SW 1271 (cell line): ENCODE results near the gene DHRS7C.
A peak's percentile ranks its signal among the peaks of the same experiment; 100 is the strongest.

ENCODE experiments used
- DNase-seq, 2 experiments: peaks; one replicate each; lab custom pipeline; 2025; lab: John Stamatoyannopoulos, UW

The DHRS7C gene, protein sequence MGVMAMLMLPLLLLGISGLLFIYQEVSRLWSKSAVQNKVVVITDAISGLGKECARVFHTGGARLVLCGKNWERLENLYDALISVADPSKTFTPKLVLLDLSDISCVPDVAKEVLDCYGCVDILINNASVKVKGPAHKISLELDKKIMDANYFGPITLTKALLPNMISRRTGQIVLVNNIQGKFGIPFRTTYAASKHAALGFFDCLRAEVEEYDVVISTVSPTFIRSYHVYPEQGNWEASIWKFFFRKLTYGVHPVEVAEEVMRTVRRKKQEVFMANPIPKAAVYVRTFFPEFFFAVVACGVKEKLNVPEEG

DNA sequence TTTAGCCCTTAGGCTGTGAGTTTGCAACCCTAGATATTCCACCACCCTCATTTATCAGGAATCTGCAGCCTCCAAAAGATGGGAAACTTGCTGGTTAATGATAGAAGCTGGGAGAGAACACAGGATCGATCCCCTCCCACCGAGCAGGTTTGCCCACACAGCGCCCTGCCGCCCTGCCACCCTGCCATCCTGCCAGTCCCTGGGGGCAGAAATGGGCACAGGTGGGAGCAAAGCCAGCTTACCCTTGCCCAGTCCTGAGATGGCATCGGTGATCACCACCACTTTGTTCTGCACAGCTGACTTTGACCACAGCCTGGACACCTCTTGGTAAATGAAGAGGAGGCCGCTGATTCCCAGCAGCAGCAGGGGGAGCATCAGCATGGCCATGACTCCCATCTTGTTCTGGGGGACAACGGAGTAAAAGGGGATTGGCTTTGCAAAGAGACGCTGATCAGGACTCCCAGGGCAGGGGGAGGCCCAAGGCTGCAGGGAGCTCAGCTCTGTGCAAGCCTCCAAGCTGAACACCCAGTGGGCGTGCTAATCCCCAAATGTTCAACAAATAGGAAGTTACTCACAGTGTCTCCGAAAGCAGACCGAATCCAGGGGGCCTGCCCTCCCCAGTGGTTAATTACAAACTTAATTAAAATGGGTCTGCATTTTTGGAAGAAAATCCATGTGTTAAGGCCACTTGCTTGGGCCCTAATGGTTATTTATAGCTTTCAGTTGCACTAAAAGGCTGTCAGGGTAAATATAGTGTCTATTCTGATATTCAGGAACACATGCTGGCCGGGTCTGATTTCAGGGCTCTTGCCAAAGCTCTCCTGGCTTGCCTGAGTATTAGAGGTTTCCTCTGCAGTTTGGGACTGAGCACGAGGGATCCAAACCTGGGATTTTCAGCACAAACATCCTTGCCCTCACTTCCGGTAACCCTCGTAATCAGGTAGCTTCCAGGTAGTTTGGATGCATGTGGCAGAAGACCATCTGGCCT is at the start of gene DHRS7C:
DHRS7C (minus strand) TSS at position 704 of the 988 bp plus-strand sequence; CDS start at position 396, 308 bp downstream.
- no peak for DNase-seq

- DNase-seq: peak; percentile 24 to 35
These were observed 48.0 kb upstream of the DHRS7C start for GRCh38 chr17:9839433-9839832.

DNA sequence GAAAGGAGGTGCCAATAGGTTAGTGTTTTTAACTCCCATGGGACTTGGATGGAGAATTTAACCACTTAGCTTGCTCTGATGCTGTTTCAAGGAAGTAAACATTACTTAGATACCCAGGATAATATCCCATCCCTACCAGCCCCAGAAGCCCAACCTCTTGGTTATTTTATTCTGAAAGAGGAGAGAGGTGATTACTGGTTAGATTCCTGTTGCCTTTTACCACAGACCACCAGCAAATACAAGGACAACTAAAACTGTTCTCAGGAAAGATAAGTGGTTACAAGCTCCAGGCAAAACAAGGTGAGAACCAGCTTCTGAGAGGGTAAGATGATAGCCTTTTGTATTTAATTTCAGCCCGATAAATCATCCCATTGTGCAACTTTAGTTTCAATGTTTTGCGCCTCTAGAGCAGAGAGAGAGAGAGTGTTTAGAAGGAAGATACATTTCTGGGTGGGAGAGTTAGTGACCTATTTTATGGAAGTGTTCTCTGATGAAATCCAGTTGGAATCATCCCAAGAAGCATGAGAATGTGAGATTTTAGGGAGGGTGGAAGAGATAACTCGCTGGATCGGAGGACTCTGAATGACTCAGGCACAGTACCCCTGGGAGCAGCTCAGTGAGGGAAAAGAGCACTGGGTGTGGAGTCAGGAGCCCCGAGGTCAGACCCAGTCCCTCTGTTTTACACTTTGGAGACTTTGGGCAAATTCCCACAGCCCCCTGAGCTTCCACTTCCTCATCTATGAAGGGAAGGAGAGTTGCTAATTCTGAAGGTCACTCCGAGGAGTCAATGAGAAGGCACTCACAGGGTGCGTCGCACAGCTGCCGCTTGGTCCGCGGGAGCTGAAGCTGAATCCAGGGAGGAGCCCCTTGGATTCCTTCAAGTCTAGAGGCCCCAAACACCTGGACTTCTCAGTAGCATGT is 46.4 kb upstream of the DHRS7C start:
- DNase-seq: no peak

DNA sequence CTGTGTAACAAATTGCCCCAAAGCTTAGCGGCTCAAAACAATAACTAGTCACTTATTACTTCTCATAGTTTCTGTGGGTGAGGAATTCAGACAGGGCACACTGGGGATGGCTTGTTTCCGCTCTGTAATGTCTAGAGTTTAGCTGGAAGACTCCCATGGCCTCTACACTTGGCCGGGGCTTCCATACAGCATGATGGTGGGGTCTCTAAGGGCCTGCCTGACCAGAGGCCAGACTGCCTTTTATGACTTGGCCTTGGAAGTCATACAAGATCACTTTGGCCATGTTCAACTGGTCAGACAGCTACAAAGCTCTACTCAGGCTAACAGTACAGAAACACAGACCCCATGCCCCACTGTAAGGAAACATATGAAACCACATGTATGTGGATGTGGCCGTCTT is 42.5 kb upstream of the DHRS7C start:
- no peak for DNase-seq

DNA sequence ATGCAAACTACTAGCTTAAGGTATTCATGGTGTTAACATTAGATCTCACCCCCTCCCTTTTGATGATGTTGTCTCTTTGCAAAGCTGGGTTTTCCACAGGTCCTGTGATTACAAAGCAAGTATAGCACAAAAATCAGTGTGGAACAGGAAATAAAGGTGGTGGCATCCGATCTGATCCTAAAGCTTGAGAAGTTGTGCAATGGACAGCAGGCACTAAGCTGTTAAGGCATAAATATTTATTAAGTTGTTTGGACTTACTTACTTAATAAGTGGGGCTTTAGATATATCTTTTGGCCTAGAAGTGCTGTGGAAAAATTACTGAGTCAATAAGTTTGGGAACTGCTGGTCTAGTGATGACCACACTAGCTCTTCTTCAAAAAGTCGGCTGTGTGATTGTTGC is 39.3 kb upstream of the DHRS7C start:
- no peak for DNase-seq

DNA sequence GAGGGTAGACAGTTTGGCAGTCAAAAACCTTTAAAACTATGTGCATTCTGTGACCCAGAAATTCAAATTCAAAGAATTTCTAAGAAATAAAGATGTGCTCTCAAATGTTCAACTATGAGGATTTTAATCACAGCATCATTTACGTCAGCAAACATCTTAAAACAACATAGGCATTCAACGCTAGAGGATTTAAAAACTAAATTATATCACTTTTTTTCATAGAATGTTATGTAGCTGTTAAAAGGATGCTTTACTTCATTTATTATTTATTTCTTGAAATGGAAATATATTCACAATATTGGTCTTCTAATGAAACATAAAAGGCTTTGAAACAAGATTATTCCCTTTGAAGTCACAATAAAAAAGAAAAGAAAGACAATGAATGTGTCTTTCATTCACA is 38.0 kb upstream of the DHRS7C start:
- no peak for DNase-seq

DNA sequence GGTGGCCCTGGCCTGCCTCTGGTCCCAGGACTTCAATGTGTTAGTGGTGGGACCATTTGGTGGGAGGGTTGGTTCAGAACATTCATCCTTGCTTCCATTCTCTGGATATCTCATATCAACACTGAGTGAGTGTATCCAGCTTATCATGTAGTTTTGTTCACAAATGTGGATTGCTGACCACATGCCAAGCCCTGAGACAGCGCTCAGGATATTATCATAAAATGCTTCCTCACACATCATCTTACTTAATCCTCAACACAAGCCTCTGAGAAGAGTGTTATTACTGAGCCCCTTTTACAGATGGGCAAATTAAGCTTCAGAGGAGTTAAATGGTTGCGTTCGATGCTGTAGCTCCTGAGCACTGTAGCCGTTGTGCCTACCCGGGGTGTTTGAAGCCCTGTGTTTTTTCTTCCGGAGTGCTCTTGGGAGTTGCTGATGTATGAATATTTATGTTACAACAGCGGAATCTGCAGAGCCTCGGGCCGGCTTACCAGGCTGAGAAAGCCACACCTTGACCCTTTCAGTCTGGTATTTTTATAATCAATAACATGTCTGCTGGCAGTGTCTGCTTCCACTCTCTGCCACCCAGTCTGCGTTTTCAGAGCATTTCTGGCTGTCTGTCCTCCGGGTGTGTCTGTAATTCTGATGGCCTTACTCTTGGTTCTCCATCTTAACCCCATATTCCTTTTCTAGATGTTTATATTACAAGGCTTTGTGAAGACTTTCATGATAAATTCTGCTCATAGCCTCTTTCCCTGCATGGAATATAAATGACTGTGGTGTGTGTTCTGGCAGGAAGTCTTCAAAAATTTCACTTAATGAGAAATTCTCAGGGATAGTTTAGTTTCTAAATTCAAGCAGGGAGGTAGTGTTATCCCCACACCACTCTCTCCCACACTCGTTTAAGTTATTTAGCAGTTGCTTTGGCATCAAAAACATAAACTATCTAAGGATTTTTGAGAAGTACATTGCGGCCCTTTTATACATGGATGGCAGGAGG is 37.2 kb upstream of the DHRS7C start:
- DNase-seq: no peak

- no peak for DNase-seq
These were observed 34.3 kb upstream of the DHRS7C start, which contains the start of gene GLP2R for GRCh38 chr17:9825641-9826150. GLP2R (plus strand) TSS chr17:9825924; CDS start chr17:9826064, 140 bp downstream.

GRCh38 chr17:9824797-9825338 is 33.5 kb upstream of the DHRS7C start:
- no peak for DNase-seq

- DNase-seq: peak in 1 of 2 experiments; percentile 13
These were observed 32.7 kb upstream of the DHRS7C start for GRCh38 chr17:9824094-9824493.

- no peak for DNase-seq
These were observed 30.5 kb upstream of the DHRS7C start, which contains the start of gene GSG1L2 for GRCh38 chr17:9821921-9822320. GSG1L2 (minus strand) TSS chr17:9822079; CDS start chr17:9822071, 8 bp downstream.

- no peak for DNase-seq
These were observed 29.1 kb upstream of the DHRS7C start for GRCh38 chr17:9820448-9820847.

DNA sequence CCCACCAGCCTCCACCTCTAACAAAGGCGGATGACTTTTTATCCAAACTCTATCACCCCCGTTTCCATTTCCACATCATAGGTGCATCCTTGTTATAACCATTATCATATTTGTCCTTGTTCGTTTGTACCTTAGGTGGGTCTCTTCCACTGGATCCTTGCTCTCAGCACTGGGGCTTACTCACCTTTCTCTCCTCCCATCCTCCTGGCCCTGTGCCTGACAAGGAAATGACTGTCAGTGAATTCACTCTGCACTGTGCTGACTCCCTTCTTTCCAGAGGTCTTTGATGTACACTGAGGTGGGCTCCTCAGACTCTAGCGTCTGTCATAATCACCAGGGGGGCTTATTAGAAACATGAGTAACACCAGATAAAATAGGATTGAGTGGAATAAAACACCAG is 27.4 kb upstream of the DHRS7C start:
- no peak for DNase-seq

GRCh38 chr17:9817086-9817485 is 25.7 kb upstream of the DHRS7C start:
- DNase-seq: peak; percentile 28 to 69

- DNase-seq: no peak
These were observed 25.1 kb upstream of the DHRS7C start for GRCh38 chr17:9816472-9816871.

DNA sequence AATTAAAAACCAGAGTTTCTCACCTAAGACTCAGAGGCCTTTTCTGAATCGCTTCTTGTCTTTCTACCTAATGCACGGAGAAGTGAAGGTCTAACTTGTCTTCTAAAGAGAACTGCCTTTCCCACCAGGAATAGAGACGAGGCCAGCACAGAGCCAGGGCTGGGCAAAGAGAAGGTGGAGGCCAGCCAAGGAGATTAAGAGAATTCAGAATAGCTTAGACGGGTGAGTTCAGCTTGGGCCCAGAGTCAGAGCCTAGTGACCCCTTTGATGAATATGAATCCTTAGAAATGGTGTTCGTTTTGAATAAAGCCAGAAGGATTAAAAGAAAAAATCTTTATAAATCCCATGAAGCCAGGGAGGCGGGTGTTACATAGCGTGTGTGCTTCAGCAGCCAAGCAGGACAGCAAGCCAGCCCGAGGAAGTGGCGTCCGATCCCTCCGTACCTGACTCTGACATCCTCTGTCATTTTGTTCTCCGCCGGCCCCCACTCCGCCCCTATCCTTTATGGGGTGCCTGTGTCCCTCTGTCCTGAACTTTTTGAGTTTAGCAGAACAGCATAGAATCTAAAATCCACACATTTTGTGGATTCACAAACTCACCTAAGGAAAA is 23.0 kb upstream of the DHRS7C start:
- DNase-seq: no peak

- DNase-seq: no peak
These were observed 21.8 kb upstream of the DHRS7C start for GRCh38 chr17:9813166-9813565.

- no peak for DNase-seq
These were observed 20.1 kb upstream of the DHRS7C start for GRCh38 chr17:9811537-9811936.

DNA sequence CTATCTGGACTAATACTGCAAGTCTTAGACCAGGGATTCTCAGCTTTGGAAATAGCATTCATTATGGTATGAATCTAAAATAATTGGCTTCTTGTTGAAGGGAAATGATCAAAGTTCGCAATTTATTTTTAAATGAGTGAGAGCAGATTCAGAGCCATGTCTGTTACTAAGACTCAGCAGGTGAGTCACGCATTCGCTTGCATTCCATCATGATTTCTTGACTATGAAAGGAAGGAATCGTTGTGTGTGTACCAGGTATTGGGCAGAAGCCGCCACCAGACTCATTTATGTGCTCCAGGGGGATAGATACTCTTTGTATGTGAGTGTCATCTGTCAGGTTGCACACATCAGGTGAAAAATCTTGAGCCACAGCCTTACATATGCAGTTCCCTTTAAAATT is 19.7 kb upstream of the DHRS7C start:
- no peak for DNase-seq
